Measurements from ENCODE around the gene CELF5.

- TF ChIP-seq ZNF791 (tag by site-specific recombination; IDR thresholded peaks at IDR 0.05) (no peak), CTCF (tag by site-specific recombination; IDR thresholded peaks at IDR 0.05) (no peak)
Measured at GRCh38 chr19:3192228-3192635, 32.2 kb upstream of the CELF5 start.
